SK-N-SH (cell line): ENCODE results near the gene LGALS3. TPM values are rescaled to one million over a fixed set of nuclear protein-coding genes. Genes with fewer than 3 reads are reported as not detected.

Source experiments
- CTCF ChIA-PET: fragments of 300-600, 350-600 bp; formaldehyde crosslinking; extraction: SDS; loops from one replicate; lab custom pipeline; 2021; lab: Yijun Ruan, JAX
- POLR2A ChIA-PET: fragments of 350-600 bp; sonication (Branson Sonifier 250); formaldehyde crosslinking; extraction: SDS; loops from one replicate; lab custom pipeline; 2020; ENCODE audit warnings: antibody characterized with exemption, inconsistent platforms; lab: Yijun Ruan, JAX
- DNase-seq: peaks from one replicate; pipeline ENCODE4 v3.0.0; 2012
- H2AFZ ChIP-seq: fragments of 200-600 bp; sonication (generic); 2 replicates; pipeline ENCODE4 v1.8.1; 2016; ENCODE audit warnings: antibody characterized with exemption, mild to moderate bottlenecking, low read depth
- H3F3A ChIP-seq: fragments of 200-600 bp; sonication (generic); replicated peaks from 2 replicates; pipeline ENCODE3; 2016; ENCODE audit warnings: antibody characterized with exemption, mild to moderate bottlenecking; ENCODE audit not compliant: insufficient read depth
- H3K27ac ChIP-seq, 2 experiments: fragments of 200-500 bp in 1 of 2; fragments of 200-600 bp in 1 of 2; sonication (Bioruptor generic) in 1 of 2; sonication (generic), shearing (Covaris generic) in 1 of 2; 2 replicates each; pipeline versions ENCODE4 v1.5.1 to v1.6.1; 2014 to 2016; ENCODE audit warnings: low read depth in 2 of 2, inconsistent platforms in 1 of 2, low read length in 1 of 2, mild to moderate bottlenecking in 1 of 2, mixed read lengths in 1 of 2
- H3K27me3 ChIP-seq: fragments of 200-600 bp; sonication (generic), shearing (Covaris generic); 2 replicates; pipeline ENCODE4 v1.6.1; 2016; ENCODE audit warnings: mixed run types; ENCODE audit not compliant: insufficient read depth
- H3K36me3 ChIP-seq, 2 experiments: fragments of 200-500 bp in 1 of 2; fragments of 200-600 bp in 1 of 2; sonication (Bioruptor generic) in 1 of 2; sonication (generic) in 1 of 2; replicated peaks in 1 of 2; 2 replicates each; pipeline versions ENCODE3 to v1.5.1; 2014 to 2016; ENCODE audit warnings: low read length in 1 of 2, mild to moderate bottlenecking in 1 of 2; ENCODE audit not compliant: insufficient read depth in 2 of 2, control insufficient read depth in 1 of 2
- H3K4me1 ChIP-seq, 2 experiments: fragments of 200-500 bp in 1 of 2; fragments of 200-600 bp in 1 of 2; sonication (Bioruptor generic) in 1 of 2; sonication (generic), shearing (Covaris generic) in 1 of 2; 2 replicates each; pipeline versions ENCODE4 v1.5.1 to v1.6.1; 2014 to 2016; ENCODE audit warnings: low read depth in 1 of 2, low read length in 1 of 2, mixed run types in 1 of 2; ENCODE audit not compliant: insufficient read depth in 2 of 2, control insufficient read depth in 1 of 2
- H3K4me2 ChIP-seq: fragments of 200-600 bp; sonication (generic), shearing (Covaris generic); 2 replicates; pipeline ENCODE4 v1.6.1; 2017; ENCODE audit warnings: mixed run types
- H3K4me3 ChIP-seq, 2 experiments: fragments of 200-500 bp in 1 of 2; fragments of 200-600 bp in 1 of 2; sonication (Bioruptor generic) in 1 of 2; sonication (generic), shearing (Covaris generic) in 1 of 2; 2 replicates each; pipeline versions ENCODE4 v1.5.1 to v1.8.1; 2014 to 2016; ENCODE audit warnings: low read depth in 2 of 2, inconsistent platforms in 1 of 2, low read length in 1 of 2, mild to moderate bottlenecking in 1 of 2, mixed read lengths in 1 of 2, moderate library complexity in 1 of 2
- H3K79me2 ChIP-seq: fragments of 200-600 bp; sonication (generic); 2 replicates; pipeline ENCODE4 v1.8.1; 2017; ENCODE audit warnings: mild to moderate bottlenecking; ENCODE audit not compliant: insufficient read depth
- H3K9ac ChIP-seq: fragments of 200-600 bp; sonication (generic); 2 replicates; pipeline ENCODE4 v1.6.1; 2017; ENCODE audit warnings: mixed run types
- H3K9me2 ChIP-seq: fragments of 200-600 bp; sonication (generic); 2 replicates; pipeline ENCODE4 v1.6.1; 2017; ENCODE audit warnings: mixed run types
- H3K9me3 ChIP-seq: fragments of 200-600 bp; sonication (generic); 2 replicates; pipeline ENCODE4 v1.6.1; 2017; ENCODE audit warnings: mixed run types, mild to moderate bottlenecking, moderate library complexity
- H4K20me1 ChIP-seq: fragments of 200-600 bp; sonication (generic); 2 replicates; pipeline ENCODE4 v1.6.1; 2017; ENCODE audit warnings: mild to moderate bottlenecking, mixed run types; ENCODE audit not compliant: insufficient read depth
- CHD2 ChIP-seq: fragments of 150-350 bp; IDR thresholded peaks from 2 replicates; pipeline ENCODE4 v1.6.1; 2018; ENCODE audit warnings: low read length; ENCODE audit not compliant: partially characterized antibody
- ELF1 ChIP-seq: IDR thresholded peaks from 2 replicates; pipeline ENCODE4 v1.4.0; 2012
- EP300 ChIP-seq, 2 experiments: IDR thresholded peaks; 2 replicates each; pipeline versions ENCODE4 v1.4.0 to v1.6.1; 2012; ENCODE audit warnings: borderline replicate concordance in 1 of 2, low read depth in 1 of 2, low read length in 1 of 2
- EZH2phosphoT487 ChIP-seq: fragments of 200-600 bp; sonication (generic); IDR thresholded peaks from 2 replicates; pipeline ENCODE4 v1.6.1; 2017; ENCODE audit warnings: low read depth, mixed run types, mild to moderate bottlenecking, antibody characterized with exemption, moderate library complexity, borderline replicate concordance
- FOSL2 ChIP-seq: IDR thresholded peaks from 2 replicates; pipeline ENCODE4 v1.4.0; 2012; ENCODE audit warnings: low read depth, mild to moderate bottlenecking, moderate library complexity, borderline replicate concordance
- FOXJ3 ChIP-seq: sonication (generic); formaldehyde crosslinking; IDR thresholded peaks from 2 replicates; pipeline ENCODE4 v1.5.1; 2020; ENCODE audit warnings: mild to moderate bottlenecking, missing genetic modification reagents
- FOXM1 ChIP-seq: IDR thresholded peaks from 2 replicates; pipeline ENCODE4 v1.4.0; 2012; ENCODE audit warnings: low read depth, mild to moderate bottlenecking
- GABPA ChIP-seq: IDR thresholded peaks from 2 replicates; pipeline ENCODE4 v1.4.0; 2012; ENCODE audit warnings: low read depth, mild to moderate bottlenecking
- GATA2 ChIP-seq: sonication (generic); formaldehyde crosslinking; IDR thresholded peaks from 2 replicates; pipeline ENCODE4 v1.5.0; 2020; ENCODE audit warnings: mild to moderate bottlenecking, missing genetic modification reagents
- JUND ChIP-seq: IDR thresholded peaks from 2 replicates; pipeline ENCODE4 v1.4.0; 2012
- MEF2A ChIP-seq: IDR thresholded peaks from 2 replicates; pipeline ENCODE4 v1.4.0; 2012; ENCODE audit warnings: low read depth, borderline replicate concordance
- MXI1 ChIP-seq: IDR thresholded peaks from 2 replicates; pipeline ENCODE4 v1.6.1; 2012; ENCODE audit warnings: mild to moderate bottlenecking, low read depth, low read length, improper control_type of control experiment
- NFIC ChIP-seq: IDR thresholded peaks from 2 replicates; pipeline ENCODE4 v1.4.0; 2012; ENCODE audit warnings: borderline replicate concordance
- NRF1 ChIP-seq: IDR thresholded peaks from 2 replicates; pipeline ENCODE4 v1.6.1; 2012; ENCODE audit warnings: low read depth, mild to moderate bottlenecking, low read length
- POLR2AphosphoS5 ChIP-seq: IDR thresholded peaks from 2 replicates; pipeline ENCODE4 v1.6.1; 2012; ENCODE audit warnings: low read depth, low read length
- RAD21 ChIP-seq: IDR thresholded peaks from 2 replicates; pipeline ENCODE4 v1.6.1; 2012; ENCODE audit warnings: mild to moderate bottlenecking, low read length
- RCOR1 ChIP-seq: fragments of 150-350 bp; IDR thresholded peaks from 2 replicates; pipeline ENCODE4 v1.6.1; 2017; ENCODE audit warnings: antibody characterized with exemption, low read length
- RFX5 ChIP-seq: IDR thresholded peaks from 2 replicates; pipeline ENCODE4 v1.6.1; 2012; ENCODE audit warnings: mild to moderate bottlenecking, improper control_type of control experiment, low read length
- SIN3A ChIP-seq: IDR thresholded peaks from 2 replicates; pipeline ENCODE4 v1.6.1; 2012; ENCODE audit warnings: low read depth, mild to moderate bottlenecking, low read length, moderate library complexity, borderline replicate concordance
- SMC3 ChIP-seq: IDR thresholded peaks from 2 replicates; pipeline ENCODE4 v1.6.1; 2012; ENCODE audit warnings: low read depth, low read length, improper control_type of control experiment
- TAF1 ChIP-seq: IDR thresholded peaks from 2 replicates; pipeline ENCODE4 v1.6.1; 2012; ENCODE audit warnings: low read depth, mild to moderate bottlenecking, low read length, moderate library complexity, borderline replicate concordance
- TCF12 ChIP-seq: IDR thresholded peaks from 2 replicates; pipeline ENCODE4 v1.4.0; 2012
- TEAD4 ChIP-seq: IDR thresholded peaks from 2 replicates; pipeline ENCODE4 v1.4.0; 2012; ENCODE audit warnings: mild to moderate bottlenecking, borderline replicate concordance; ENCODE audit not compliant: insufficient read depth
- YY1 ChIP-seq: IDR thresholded peaks from 2 replicates; pipeline ENCODE4 v1.4.0; 2012; ENCODE audit warnings: low read depth, mild to moderate bottlenecking
- WGBS: methylation state at CpG from one replicate; pipeline ENCODE4 v1.1.6; 2017; ENCODE audit warnings: low lambda C conversion rate; 5-methylcytosine and 5-hydroxymethylcytosine counted together
- polyA plus RNA-seq, 3 experiments: library from polyadenylated mRNA; depleted of rRNA; stranded (reverse); fragments of >200 nt; gene quantifications; 2 replicates each; pipeline ENCODE4 v1.2.3, GENCODE V29; 2012
- TF ChIP-seq, protein P1 (sequence below): IDR thresholded peaks from 2 replicates; pipeline ENCODE4 v1.4.0; 2012; ENCODE audit warnings: low read depth
- TF ChIP-seq, protein P2 (sequence below): fragments of 150-350 bp; IDR thresholded peaks from 2 replicates; pipeline ENCODE4 v1.6.1; 2016; ENCODE audit warnings: mild to moderate bottlenecking, low read depth, low read length
- TF ChIP-seq, protein P3 (sequence below): IDR thresholded peaks from 2 replicates; pipeline ENCODE4 v1.4.0; 2012; ENCODE audit warnings: low read depth, borderline replicate concordance
- TF ChIP-seq, protein P4 (sequence below): IDR thresholded peaks from 2 replicates; pipeline ENCODE4 v1.4.0; 2012; ENCODE audit warnings: low read depth, borderline replicate concordance
- TF ChIP-seq, protein P5 (sequence below): fragments of 150-350 bp; IDR thresholded peaks from 2 replicates; pipeline ENCODE4 v1.6.1; 2017; ENCODE audit warnings: antibody characterized with exemption, low read length, low read depth, borderline replicate concordance
- TF ChIP-seq, protein P6 (sequence below): IDR thresholded peaks from 2 replicates; pipeline ENCODE4; 2012

The LGALS3 gene
- polyA plus RNA-seq, 1 of the 3 experiments (the other 2 are of a cell fraction): 59.8 TPM

DNA sequence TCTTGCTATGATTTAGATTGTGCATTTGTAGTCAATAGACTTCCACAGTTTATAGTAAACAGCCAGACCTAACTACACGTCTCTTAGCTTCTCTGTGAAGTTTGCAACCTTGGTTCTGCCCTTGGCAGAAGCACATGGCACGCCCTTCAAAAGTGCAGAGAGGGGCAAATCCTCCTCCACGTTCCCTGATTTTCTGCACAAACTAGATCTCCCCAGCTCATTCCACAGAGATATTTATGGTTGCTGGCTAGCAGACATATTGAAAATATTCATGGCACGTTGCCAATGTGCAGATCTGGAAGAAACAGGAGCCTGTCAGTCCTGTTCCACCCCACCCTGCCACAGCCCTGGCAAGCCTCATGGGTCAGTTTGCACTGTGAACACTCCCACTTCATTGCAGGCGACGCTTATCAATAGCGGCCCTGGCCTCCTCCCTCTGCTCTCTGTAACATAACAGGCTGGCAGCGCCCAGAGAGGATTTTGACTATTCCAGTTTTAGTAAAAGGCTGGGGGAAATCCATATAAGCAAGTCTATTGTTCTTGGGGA lies 6.5 kb upstream of the LGALS3 start:
- peak; percentile 77 for DNase-seq
- Histone ChIP-seq H3K79me2 (no peaks in the 10 kb centered on the region), H3K27ac (peak overlapping the region; percentile 80 to 88), H3K36me3 (no peaks in the 10 kb centered on the region), H3K9me3 (no peaks in the 10 kb centered on the region), H3K4me2 (peak overlapping the region; percentile 64), H3K4me1 (peaks cover 7 to 15% of the 10 kb centered on the region in 2 experiments), H4K20me1 (no peaks in the 10 kb centered on the region), H3K4me3 (no peak overlapping the region), H3K9ac (peak overlapping the region; percentile 47; the same call in 1 of the 2 replicates), H3K27me3 (no peaks in the 10 kb centered on the region), H2AFZ (peak overlapping the region; percentile 71), H3K9me2 (no peaks in the 10 kb centered on the region), H3F3A (peaks cover 3% of the 10 kb centered on the region)
- ChIA-PET CTCF (interaction anchor here (0.6 to 3.3 kb wide), 5 partner anchors 9 to 219 kb away, joined by 3 to 10 read pairs (median 5); partner anchors contain the start of gene MAPK1IP1L), POLR2A (interaction anchor here (1.0 to 1.5 kb wide), 2 partner anchors 20 to 71 kb away, joined by 4 to 5 read pairs; partner anchors contain the start of gene MAPK1IP1L)
- 52% methylated on average over 8 of the region's 8 CpGs for WGBS
- TF ChIP-seq RCOR1: no peak; the same call in 1 of the 2 replicates
- no peak for TF ChIP-seq SIN3A
- TF ChIP-seq TEAD4: no peak
- TF ChIP-seq CHD2: no peak
- TF ChIP-seq, protein P1, sequence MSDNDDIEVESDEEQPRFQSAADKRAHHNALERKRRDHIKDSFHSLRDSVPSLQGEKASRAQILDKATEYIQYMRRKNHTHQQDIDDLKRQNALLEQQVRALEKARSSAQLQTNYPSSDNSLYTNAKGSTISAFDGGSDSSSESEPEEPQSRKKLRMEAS: peak; percentile 35; the same call in 1 of the 2 replicates
- TF ChIP-seq, protein P2, sequence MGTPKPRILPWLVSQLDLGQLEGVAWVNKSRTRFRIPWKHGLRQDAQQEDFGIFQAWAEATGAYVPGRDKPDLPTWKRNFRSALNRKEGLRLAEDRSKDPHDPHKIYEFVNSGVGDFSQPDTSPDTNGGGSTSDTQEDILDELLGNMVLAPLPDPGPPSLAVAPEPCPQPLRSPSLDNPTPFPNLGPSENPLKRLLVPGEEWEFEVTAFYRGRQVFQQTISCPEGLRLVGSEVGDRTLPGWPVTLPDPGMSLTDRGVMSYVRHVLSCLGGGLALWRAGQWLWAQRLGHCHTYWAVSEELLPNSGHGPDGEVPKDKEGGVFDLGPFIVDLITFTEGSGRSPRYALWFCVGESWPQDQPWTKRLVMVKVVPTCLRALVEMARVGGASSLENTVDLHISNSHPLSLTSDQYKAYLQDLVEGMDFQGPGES: no peak
- peak; percentile 20; the same call in 1 of the 2 replicates for TF ChIP-seq YY1
- TF ChIP-seq TAF1: peak; percentile 27; the same call in 1 of the 2 replicates
- TF ChIP-seq RFX5: no peak
- TF ChIP-seq FOSL2: no peak
- TF ChIP-seq GABPA: no peak
- TF ChIP-seq FOXM1: no peak
- peak in 1 of 2 experiments; percentile 18; a peak in 1 of 4 replicates for TF ChIP-seq EP300 (IDR thresholded peaks at IDR 0.05; ENCODE audit: borderline replicate concordance in 1 of 2, low read depth in 1 of 2, low read length in 1 of 2)
- no peak for TF ChIP-seq JUND
- TF ChIP-seq, protein P3, sequence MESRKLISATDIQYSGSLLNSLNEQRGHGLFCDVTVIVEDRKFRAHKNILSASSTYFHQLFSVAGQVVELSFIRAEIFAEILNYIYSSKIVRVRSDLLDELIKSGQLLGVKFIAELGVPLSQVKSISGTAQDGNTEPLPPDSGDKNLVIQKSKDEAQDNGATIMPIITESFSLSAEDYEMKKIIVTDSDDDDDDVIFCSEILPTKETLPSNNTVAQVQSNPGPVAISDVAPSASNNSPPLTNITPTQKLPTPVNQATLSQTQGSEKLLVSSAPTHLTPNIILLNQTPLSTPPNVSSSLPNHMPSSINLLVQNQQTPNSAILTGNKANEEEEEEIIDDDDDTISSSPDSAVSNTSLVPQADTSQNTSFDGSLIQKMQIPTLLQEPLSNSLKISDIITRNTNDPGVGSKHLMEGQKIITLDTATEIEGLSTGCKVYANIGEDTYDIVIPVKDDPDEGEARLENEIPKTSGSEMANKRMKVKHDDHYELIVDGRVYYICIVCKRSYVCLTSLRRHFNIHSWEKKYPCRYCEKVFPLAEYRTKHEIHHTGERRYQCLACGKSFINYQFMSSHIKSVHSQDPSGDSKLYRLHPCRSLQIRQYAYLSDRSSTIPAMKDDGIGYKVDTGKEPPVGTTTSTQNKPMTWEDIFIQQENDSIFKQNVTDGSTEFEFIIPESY: no peak
- peak; percentile 46 for TF ChIP-seq GATA2 (CRISPR knock-in tag)
- no peak for TF ChIP-seq POLR2AphosphoS5
- no peak; the same call in 1 of the 2 replicates for TF ChIP-seq TCF12
- peak; percentile 52 for TF ChIP-seq MXI1
- no peak for TF ChIP-seq SMC3
- TF ChIP-seq ELF1: no peak
- TF ChIP-seq, protein P4, sequence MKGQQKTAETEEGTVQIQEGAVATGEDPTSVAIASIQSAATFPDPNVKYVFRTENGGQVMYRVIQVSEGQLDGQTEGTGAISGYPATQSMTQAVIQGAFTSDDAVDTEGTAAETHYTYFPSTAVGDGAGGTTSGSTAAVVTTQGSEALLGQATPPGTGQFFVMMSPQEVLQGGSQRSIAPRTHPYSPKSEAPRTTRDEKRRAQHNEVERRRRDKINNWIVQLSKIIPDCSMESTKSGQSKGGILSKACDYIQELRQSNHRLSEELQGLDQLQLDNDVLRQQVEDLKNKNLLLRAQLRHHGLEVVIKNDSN: no peak
- TF ChIP-seq RAD21: no peak
- TF ChIP-seq NRF1: no peak
- peak; percentile 73 for TF ChIP-seq NFIC
- TF ChIP-seq MEF2A: no peak
- no peak for TF ChIP-seq EZH2phosphoT487
- TF ChIP-seq, protein P5, sequence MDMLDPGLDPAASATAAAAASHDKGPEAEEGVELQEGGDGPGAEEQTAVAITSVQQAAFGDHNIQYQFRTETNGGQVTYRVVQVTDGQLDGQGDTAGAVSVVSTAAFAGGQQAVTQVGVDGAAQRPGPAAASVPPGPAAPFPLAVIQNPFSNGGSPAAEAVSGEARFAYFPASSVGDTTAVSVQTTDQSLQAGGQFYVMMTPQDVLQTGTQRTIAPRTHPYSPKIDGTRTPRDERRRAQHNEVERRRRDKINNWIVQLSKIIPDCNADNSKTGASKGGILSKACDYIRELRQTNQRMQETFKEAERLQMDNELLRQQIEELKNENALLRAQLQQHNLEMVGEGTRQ: no peak
- TF ChIP-seq, protein P6, sequence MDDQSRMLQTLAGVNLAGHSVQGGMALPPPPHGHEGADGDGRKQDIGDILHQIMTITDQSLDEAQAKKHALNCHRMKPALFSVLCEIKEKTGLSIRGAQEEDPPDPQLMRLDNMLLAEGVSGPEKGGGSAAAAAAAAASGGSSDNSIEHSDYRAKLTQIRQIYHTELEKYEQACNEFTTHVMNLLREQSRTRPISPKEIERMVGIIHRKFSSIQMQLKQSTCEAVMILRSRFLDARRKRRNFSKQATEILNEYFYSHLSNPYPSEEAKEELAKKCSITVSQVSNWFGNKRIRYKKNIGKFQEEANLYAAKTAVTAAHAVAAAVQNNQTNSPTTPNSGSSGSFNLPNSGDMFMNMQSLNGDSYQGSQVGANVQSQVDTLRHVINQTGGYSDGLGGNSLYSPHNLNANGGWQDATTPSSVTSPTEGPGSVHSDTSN: peak; percentile 51
- no peak for TF ChIP-seq FOXJ3 (CRISPR knock-in tag)
